GM12864 (cell line): ENCODE measurements around the gene SEPTIN5.

ENCODE experiments used
- DNase-seq: peaks from one replicate; pipeline ENCODE4 v3.0.0-alpha.2; 2011; ENCODE audit warnings: low read depth
- H3K4me3 ChIP-seq: 2 replicates; pipeline ENCODE4 v1.5.1; 2011; ENCODE audit warnings: mild to moderate bottlenecking, low read depth, low read length, control low read depth
- CTCF ChIP-seq: IDR thresholded peaks from 2 replicates; pipeline ENCODE4 v1.5.1; 2011; ENCODE audit warnings: low read depth, mild to moderate bottlenecking, moderate library complexity, low read length, control low read depth, inconsistent platforms; ENCODE audit errors: missing control alignments

The SEPTIN5 gene

GRCh38 chr22:19733755-19734154, 19.5 kb downstream of the SEPTIN5 start:
- H3K4me3 ChIP-seq, result no peak overlapping the region
- no peak for DNase-seq
- TF ChIP-seq CTCF, result no peak

GRCh38 chr22:19734163-19734562, 19.9 kb downstream of the SEPTIN5 start:
- no peak for DNase-seq
- TF ChIP-seq CTCF, result no peak
- H3K4me3 ChIP-seq, result no peak overlapping the region

GRCh38 chr22:19734837-19735382, 20.6 kb downstream of the SEPTIN5 start:
- no peak for TF ChIP-seq CTCF
- DNase-seq, result no peak
- no peak overlapping the region for H3K4me3 ChIP-seq

- no peak overlapping the region for H3K4me3 ChIP-seq
- DNase-seq, result no peak
- TF ChIP-seq CTCF, result no peak
Observed at GRCh38 chr22:19735665-19736510, 21.6 kb downstream of the SEPTIN5 start.

GRCh38 chr22:19737846-19738663, 23.8 kb downstream of the SEPTIN5 start:
- no peak for DNase-seq
- no peak overlapping the region for H3K4me3 ChIP-seq
- no peak for TF ChIP-seq CTCF

GRCh38 chr22:19738664-19739447, 24.6 kb downstream of the SEPTIN5 start:
- DNase-seq, result no peak
- H3K4me3 ChIP-seq, result no peak overlapping the region
- no peak for TF ChIP-seq CTCF
